Activated CD4-positive, alpha-beta memory T cell treated with anti-CD3 and anti-CD28 coated beads, Interleukin-2, amount 10 ng/mL, durations not matched to agents 7 days and 5 days (primary cell): ENCODE measurements around the gene BMERB1. TPM values are rescaled to one million over a fixed set of nuclear protein-coding genes. Genes with fewer than 3 reads are reported as not detected.

ENCODE experiments used
- CTCF ChIA-PET: fragments of 350-600 bp; sonication (Branson Sonifier 250); formaldehyde crosslinking; loops from one replicate; lab custom pipeline; 2021; ENCODE audit warnings: antibody characterized with exemption, inconsistent platforms; lab: Charles Lee
- POLR2A ChIA-PET: fragments of 350-600 bp; sonication (Branson Sonifier 250); formaldehyde crosslinking; loops from one replicate; lab custom pipeline; 2021; ENCODE audit warnings: antibody characterized with exemption; lab: Charles Lee
- DNase-seq: peaks from one replicate; pipeline ENCODE4 v3.0.0-alpha.2; 2020
- H3K27ac Mint-ChIP-seq: one replicate; pipeline ENCODE4 v1.8.0; 2021; ENCODE audit warnings: mild to moderate bottlenecking, mixed read lengths
- H3K27me3 Mint-ChIP-seq: one replicate; pipeline ENCODE4 v1.8.0; 2021; ENCODE audit warnings: mixed read lengths
- H3K36me3 Mint-ChIP-seq: one replicate; pipeline ENCODE4 v1.8.0; 2021; ENCODE audit warnings: low read depth, mixed read lengths
- H3K4me1 Mint-ChIP-seq: one replicate; pipeline ENCODE4 v1.8.0; 2021; ENCODE audit warnings: mixed read lengths
- H3K4me3 Mint-ChIP-seq: one replicate; pipeline ENCODE4 v1.8.0; 2021; ENCODE audit warnings: mild to moderate bottlenecking, mixed read lengths
- H3K9me3 Mint-ChIP-seq: one replicate; pipeline ENCODE4 v1.8.0; 2021; ENCODE audit warnings: mixed read lengths
- total RNA-seq, 2 experiments: library from RNA; stranded (reverse); gene quantifications; one replicate each; pipeline ENCODE4 v1.2.3, GENCODE V29; 2021

BMERB1 gene
- total RNA-seq, 2 experiments from 2014 or later, result 4.7 to 6.4 TPM

GRCh38 chr16:15482748-15483298 lies 48.4 kb downstream of the BMERB1 start:
- POLR2A ChIA-PET, result no interaction called here
- Mint-ChIP-seq H3K36me3 (no peaks in the 10 kb centered on the region), H3K27ac (no peak overlapping the region), H3K4me3 (no peak overlapping the region), H3K4me1 (peaks cover 11% of the 10 kb centered on the region), H3K9me3 (no peaks in the 10 kb centered on the region), H3K27me3 (peaks cover 3% of the 10 kb centered on the region)
- no peak for DNase-seq
- CTCF ChIA-PET, result no interaction called here

DNA sequence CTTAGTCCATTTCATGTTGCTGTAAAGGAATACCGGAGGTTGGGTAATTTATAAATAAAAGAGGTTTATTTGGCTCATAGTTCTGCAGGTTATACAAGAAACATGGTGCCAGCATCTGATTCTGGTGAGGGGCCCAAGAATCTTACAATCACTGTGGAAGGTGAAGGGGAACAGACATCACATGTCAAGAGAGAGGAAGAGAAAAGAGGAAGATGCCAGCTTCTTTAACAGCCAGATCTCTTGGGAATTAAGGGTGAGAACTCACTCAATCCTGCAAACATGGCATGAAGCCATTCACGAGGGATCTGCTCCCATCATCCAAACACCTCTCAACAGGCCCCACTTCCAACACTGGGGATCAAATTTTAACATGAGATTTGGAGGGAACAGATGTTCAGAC lies 49.5 kb downstream of the BMERB1 start:
- no peak overlapping the region for H3K27ac Mint-ChIP-seq
- DNase-seq, result no peak
- H3K27me3 Mint-ChIP-seq, result peaks cover 3% of the 10 kb centered on the region
- ChIA-PET POLR2A (no interaction called here), CTCF (no interaction called here)
- H3K9me3 Mint-ChIP-seq, result no peaks in the 10 kb centered on the region
- peaks cover 11% of the 10 kb centered on the region for H3K4me1 Mint-ChIP-seq
- H3K36me3 Mint-ChIP-seq, result no peaks in the 10 kb centered on the region
- no peak overlapping the region for H3K4me3 Mint-ChIP-seq

DNA sequence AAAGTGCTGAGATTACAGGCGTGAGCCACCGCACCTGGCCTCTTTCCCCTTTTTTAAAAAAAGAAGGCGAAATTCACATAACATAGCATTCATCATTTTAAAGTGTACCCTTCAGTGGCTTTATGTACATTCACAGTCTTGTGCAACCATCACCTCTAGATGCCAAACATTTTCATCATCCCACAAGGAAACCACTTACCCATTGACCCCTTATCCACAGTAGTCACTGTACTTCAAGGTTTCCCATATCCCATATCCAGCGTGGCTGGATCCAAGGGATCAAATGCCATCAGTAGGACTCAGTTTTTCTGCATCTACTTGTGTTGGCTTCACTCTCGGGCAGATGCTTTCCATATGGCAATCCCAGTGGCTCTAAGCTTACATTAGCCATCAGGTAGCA lies 50.3 kb downstream of the BMERB1 start:
- H3K27ac Mint-ChIP-seq, result no peak overlapping the region
- POLR2A ChIA-PET, result no interaction called here
- CTCF ChIA-PET, result no interaction called here

GRCh38 chr16:15485175-15485574 lies 50.8 kb downstream of the BMERB1 start:
- no peaks in the 10 kb centered on the region for H3K9me3 Mint-ChIP-seq
- POLR2A ChIA-PET, result no interaction called here
- no peak for DNase-seq
- peaks cover 18% of the 10 kb centered on the region for H3K4me1 Mint-ChIP-seq
- no peak overlapping the region for H3K27ac Mint-ChIP-seq
- CTCF ChIA-PET, result no interaction called here
- H3K4me3 Mint-ChIP-seq, result no peak overlapping the region
- no peaks in the 10 kb centered on the region for H3K36me3 Mint-ChIP-seq
- H3K27me3 Mint-ChIP-seq, result no peaks in the 10 kb centered on the region

More for the DNA sequence above, 50.3 kb downstream of the BMERB1 start:
- Mint-ChIP-seq H3K4me3 (no peak overlapping the region), H3K36me3 (no peaks in the 10 kb centered on the region), H3K27me3 (no peaks in the 10 kb centered on the region), H3K9me3 (no peaks in the 10 kb centered on the region), H3K4me1 (peaks cover 15% of the 10 kb centered on the region)
- DNase-seq, result no peak

DNA sequence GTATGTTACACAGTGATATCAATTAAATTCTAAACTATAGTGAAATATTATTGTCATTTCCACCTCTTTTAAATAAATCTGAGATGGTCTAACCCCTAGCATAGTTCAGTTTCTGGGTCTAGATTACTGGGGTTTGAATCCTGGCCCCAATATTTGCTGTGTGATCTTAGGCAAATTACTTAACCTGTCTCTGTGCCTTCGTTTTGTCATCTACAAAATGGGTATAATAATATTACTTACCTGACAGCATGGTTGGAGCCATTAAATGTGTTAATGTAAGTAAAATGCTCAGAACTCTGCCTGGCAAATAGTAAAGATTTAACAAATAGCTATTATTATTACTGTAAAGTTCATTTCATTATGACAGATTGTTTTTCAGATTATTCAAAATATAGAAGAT lies 52.3 kb downstream of the BMERB1 start:
- CTCF ChIA-PET, result interaction anchor here (0.7 kb wide), 1 partner anchor 878 kb away, joined by 3 read pairs; no protein-coding TSS in a partner anchor
- no peak overlapping the region for H3K4me3 Mint-ChIP-seq
- H3K9me3 Mint-ChIP-seq, result no peaks in the 10 kb centered on the region
- peaks cover 20% of the 10 kb centered on the region for H3K4me1 Mint-ChIP-seq
- DNase-seq, result no peak
- no peaks in the 10 kb centered on the region for H3K27me3 Mint-ChIP-seq
- POLR2A ChIA-PET, result no interaction called here
- H3K27ac Mint-ChIP-seq, result no peak overlapping the region
- H3K36me3 Mint-ChIP-seq, result no peaks in the 10 kb centered on the region

DNA sequence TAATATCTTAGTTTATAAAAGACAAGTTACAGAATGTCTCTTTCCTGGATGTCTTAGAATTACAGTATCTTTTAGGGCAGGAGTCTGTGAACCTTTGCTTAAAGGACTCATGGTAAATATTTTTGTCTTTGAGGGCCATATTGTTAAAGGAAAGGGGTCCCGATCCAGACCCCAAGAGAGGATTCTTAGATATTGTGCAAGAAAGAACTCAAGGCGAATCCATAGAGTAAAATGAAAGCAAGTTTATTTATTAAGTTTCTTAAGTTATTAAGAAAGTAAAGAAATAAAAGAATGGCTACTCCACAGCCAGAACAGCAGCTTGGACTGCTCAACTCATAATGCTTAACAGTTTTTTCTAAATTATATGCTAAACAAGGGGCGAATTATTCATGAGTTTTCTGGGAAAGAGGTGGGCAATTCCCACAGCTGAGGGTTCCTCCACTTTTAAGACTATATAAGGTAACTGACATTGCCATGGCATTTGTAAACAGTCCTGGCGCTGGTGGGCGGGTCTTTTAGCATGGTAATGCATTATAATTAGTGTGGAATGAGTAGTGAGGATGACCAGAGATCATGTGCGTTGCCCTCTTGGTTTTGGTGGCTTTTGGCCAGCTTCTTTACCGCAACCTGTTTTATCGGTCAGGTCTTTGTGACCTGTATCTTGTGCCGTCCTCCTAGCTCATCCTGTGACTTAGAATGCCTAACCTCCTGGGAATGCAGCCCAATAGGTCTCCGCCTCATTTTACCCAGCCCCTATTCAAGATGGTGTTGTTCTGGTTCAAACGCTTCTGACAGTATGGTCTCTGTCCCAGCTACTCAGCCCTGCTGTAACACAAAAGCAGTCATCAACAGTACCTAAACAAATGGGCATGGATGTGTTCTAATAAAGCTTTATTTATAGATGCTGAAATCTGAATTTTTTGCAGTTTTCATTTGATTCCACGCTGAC lies 53.2 kb downstream of the BMERB1 start:
- Mint-ChIP-seq H3K9me3 (no peaks in the 10 kb centered on the region), H3K27ac (no peak overlapping the region), H3K4me3 (no peak overlapping the region), H3K4me1 (peaks cover 14% of the 10 kb centered on the region), H3K36me3 (no peaks in the 10 kb centered on the region), H3K27me3 (no peaks in the 10 kb centered on the region)
- ChIA-PET CTCF (no interaction called here), POLR2A (no interaction called here)
- no peak for DNase-seq

- peaks cover 9% of the 10 kb centered on the region for H3K4me1 Mint-ChIP-seq
Measured at GRCh38 chr16:15489016-15489415, 54.6 kb downstream of the BMERB1 start.

DNA sequence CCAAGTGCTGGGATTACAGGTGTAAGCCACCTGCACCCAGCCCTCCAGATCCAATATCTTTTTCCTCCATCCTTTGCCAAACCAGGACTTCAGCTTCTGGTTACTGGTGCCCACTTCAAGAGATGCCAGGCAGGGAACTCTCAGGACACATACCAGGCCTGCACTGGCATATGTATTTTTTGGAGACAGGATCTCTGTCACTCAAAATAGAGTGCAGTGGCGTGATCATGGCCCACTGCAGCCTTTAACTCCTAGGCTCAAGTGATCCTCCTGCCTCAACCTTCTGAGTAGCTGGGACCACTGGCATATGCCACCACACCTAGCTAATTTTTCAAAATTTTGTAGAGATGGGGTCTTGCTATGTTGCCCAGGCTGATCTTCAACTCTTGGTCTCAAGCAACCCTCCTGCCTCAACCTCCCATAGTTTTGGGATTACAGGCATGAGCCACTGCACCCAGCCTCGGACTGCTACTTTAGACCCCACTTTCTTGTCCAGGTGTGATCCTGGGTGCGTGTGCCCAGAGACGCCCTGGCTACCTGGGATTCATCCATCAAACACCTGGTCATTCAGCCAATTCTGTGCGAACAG lies 55.8 kb downstream of the BMERB1 start:
- no peak for DNase-seq
- CTCF ChIA-PET, result no interaction called here
- no peaks in the 10 kb centered on the region for H3K27me3 Mint-ChIP-seq
- no peaks in the 10 kb centered on the region for H3K36me3 Mint-ChIP-seq
- peaks cover 9% of the 10 kb centered on the region for H3K4me1 Mint-ChIP-seq
- H3K9me3 Mint-ChIP-seq, result no peaks in the 10 kb centered on the region
- no peak overlapping the region for H3K27ac Mint-ChIP-seq
- no peak overlapping the region for H3K4me3 Mint-ChIP-seq
- POLR2A ChIA-PET, result no interaction called here

More at GRCh38 chr16:15489016-15489415, 54.6 kb downstream of the BMERB1 start:
- H3K9me3 Mint-ChIP-seq, result no peaks in the 10 kb centered on the region
- H3K27me3 Mint-ChIP-seq, result no peaks in the 10 kb centered on the region
- DNase-seq, result no peak
- POLR2A ChIA-PET, result no interaction called here
- no peaks in the 10 kb centered on the region for H3K36me3 Mint-ChIP-seq
- CTCF ChIA-PET, result no interaction called here
- H3K4me3 Mint-ChIP-seq, result no peak overlapping the region
- H3K27ac Mint-ChIP-seq, result no peak overlapping the region

DNA sequence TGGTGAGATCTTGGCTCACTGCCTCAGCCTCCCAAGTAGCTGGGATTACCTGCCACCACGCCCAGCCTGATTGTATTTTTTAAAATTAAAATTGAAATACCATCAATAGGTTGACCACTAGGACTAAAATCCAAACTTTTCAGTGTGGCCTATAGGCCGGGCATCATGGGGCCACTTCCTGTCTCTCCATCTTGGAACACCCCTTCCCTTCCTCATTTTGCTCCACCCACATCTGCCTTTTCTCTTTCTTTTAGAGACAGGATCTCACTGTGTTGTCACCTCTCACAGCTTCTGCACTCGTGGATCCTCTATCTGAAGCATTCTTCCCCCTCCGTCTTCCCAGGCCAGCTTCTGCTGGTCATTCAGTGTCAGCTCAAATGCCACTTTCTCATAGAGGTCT lies 57.0 kb downstream of the BMERB1 start:
- Mint-ChIP-seq H3K36me3 (no peaks in the 10 kb centered on the region), H3K27ac (no peak overlapping the region), H3K4me1 (peaks cover 9% of the 10 kb centered on the region), H3K27me3 (no peaks in the 10 kb centered on the region), H3K9me3 (no peaks in the 10 kb centered on the region), H3K4me3 (no peak overlapping the region)
- ChIA-PET CTCF (no interaction called here), POLR2A (no interaction called here)
- DNase-seq, result no peak

- Mint-ChIP-seq H3K27me3 (no peaks in the 10 kb centered on the region), H3K4me3 (no peak overlapping the region), H3K9me3 (no peaks in the 10 kb centered on the region), H3K36me3 (no peaks in the 10 kb centered on the region), H3K4me1 (peaks cover 9% of the 10 kb centered on the region), H3K27ac (no peak overlapping the region)
- ChIA-PET CTCF (no interaction called here), POLR2A (no interaction called here)
- DNase-seq, result no peak
Measured at GRCh38 chr16:15492091-15492740, 57.8 kb downstream of the BMERB1 start.

GRCh38 chr16:15493466-15494180 lies 59.2 kb downstream of the BMERB1 start:
- CTCF ChIA-PET, result no interaction called here
- DNase-seq, result no peak
- no peaks in the 10 kb centered on the region for H3K27me3 Mint-ChIP-seq
- H3K9me3 Mint-ChIP-seq, result no peaks in the 10 kb centered on the region
- peaks cover 9% of the 10 kb centered on the region for H3K4me1 Mint-ChIP-seq
- no peak overlapping the region for H3K4me3 Mint-ChIP-seq
- POLR2A ChIA-PET, result no interaction called here
- no peaks in the 10 kb centered on the region for H3K36me3 Mint-ChIP-seq
- no peak overlapping the region for H3K27ac Mint-ChIP-seq

DNA sequence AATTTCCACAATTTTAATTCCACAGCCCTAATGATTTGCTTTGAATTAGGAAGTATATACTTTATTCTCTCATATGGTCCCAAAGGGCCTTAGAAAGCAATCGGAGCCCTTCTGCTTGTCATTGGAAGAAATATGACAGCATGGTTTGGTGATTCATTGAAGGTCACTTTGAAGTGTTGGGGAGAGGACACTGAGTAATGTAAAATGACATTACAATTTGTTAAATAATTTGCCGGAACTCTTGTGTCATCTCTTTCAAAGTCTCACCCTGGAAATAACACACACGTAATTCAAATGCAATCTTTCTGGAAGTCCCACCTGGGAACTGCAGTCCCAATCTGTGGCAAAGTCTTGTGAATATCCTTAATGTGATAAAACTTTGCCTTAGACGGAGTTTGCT lies 59.8 kb downstream of the BMERB1 start:
- H3K4me3 Mint-ChIP-seq, result no peak overlapping the region
- H3K4me1 Mint-ChIP-seq, result peaks cover 9% of the 10 kb centered on the region
- CTCF ChIA-PET, result no interaction called here

More for the DNA sequence above, 59.8 kb downstream of the BMERB1 start:
- DNase-seq, result no peak
- POLR2A ChIA-PET, result no interaction called here
- H3K9me3 Mint-ChIP-seq, result no peaks in the 10 kb centered on the region
- no peaks in the 10 kb centered on the region for H3K36me3 Mint-ChIP-seq
- no peak overlapping the region for H3K27ac Mint-ChIP-seq
- H3K27me3 Mint-ChIP-seq, result peaks cover 2% of the 10 kb centered on the region
